GM19324 (cell line): ENCODE data around the gene HS3ST3B1.

Experiments used
- ATAC-seq: cut with Tn5 transposase; IDR thresholded peaks from one replicate; pipeline ENCODE4 v1.9.1; 2021; ENCODE audit warnings: mild to moderate bottlenecking, moderate library complexity; ENCODE audit not compliant: unreplicated experiment, low FRiP score

The HS3ST3B1 gene

GRCh38 chr17:14302431-14303099, 1.7 kb downstream of the HS3ST3B1 start:
- ATAC-seq, result no peak

GRCh38 chr17:14303343-14304221, 2.7 kb downstream of the HS3ST3B1 start:
- no peak for ATAC-seq

- no peak for ATAC-seq
Observed at GRCh38 chr17:14304222-14304772, 3.4 kb downstream of the HS3ST3B1 start.

- ATAC-seq, result no peak
Observed at GRCh38 chr17:14304773-14305517, 4.1 kb downstream of the HS3ST3B1 start.

- ATAC-seq, result no peak
Observed at GRCh38 chr17:14305785-14306496, 5.1 kb downstream of the HS3ST3B1 start.

GRCh38 chr17:14306596-14306995, 5.7 kb downstream of the HS3ST3B1 start:
- ATAC-seq, result no peak

- no peak for ATAC-seq
Observed at GRCh38 chr17:14307560-14308024, 6.7 kb downstream of the HS3ST3B1 start.

GRCh38 chr17:14308636-14308964, 7.7 kb downstream of the HS3ST3B1 start:
- no peak for ATAC-seq

- no peak for ATAC-seq
Observed at GRCh38 chr17:14308965-14309879, 8.3 kb downstream of the HS3ST3B1 start.

- ATAC-seq, result no peak
Observed at GRCh38 chr17:14310101-14310500, 9.2 kb downstream of the HS3ST3B1 start.

GRCh38 chr17:14310605-14311004, 9.7 kb downstream of the HS3ST3B1 start:
- no peak for ATAC-seq

- ATAC-seq, result no peak
Observed at GRCh38 chr17:14311186-14311705, 10.4 kb downstream of the HS3ST3B1 start.

- no peak for ATAC-seq
Observed at GRCh38 chr17:14311981-14312380, 11.1 kb downstream of the HS3ST3B1 start.

GRCh38 chr17:14312522-14312921, 11.6 kb downstream of the HS3ST3B1 start:
- ATAC-seq, result no peak

GRCh38 chr17:14316126-14316832, 15.4 kb downstream of the HS3ST3B1 start:
- no peak for ATAC-seq

GRCh38 chr17:14317383-14317782, 16.5 kb downstream of the HS3ST3B1 start:
- ATAC-seq, result no peak

- ATAC-seq, result no peak
Observed at GRCh38 chr17:14318109-14318917, 17.4 kb downstream of the HS3ST3B1 start.

GRCh38 chr17:14318918-14319205, 18.0 kb downstream of the HS3ST3B1 start:
- ATAC-seq, result no peak
